ENCODE data around the gene CYP27A1. TPM values are rescaled to one million over a fixed set of nuclear protein-coding genes. Genes with fewer than 3 reads are reported as not detected.

CYP27A1 gene
- total RNA-seq, 1 experiment from 2014 or later, result 1.2 TPM

- Histone ChIP-seq H3K27ac (ENCODE audit: low read depth, low read length, poor library complexity, severe bottlenecking) (no peak overlapping the region), H3K27me3 (replicated peaks; ENCODE audit: insufficient read depth, low read depth, low read length, poor library complexity) (peaks cover 23% of the 10 kb centered on the region), H3K4me3 (ENCODE audit: low read depth, low read length, poor library complexity, severe bottlenecking) (no peak overlapping the region), H3K36me3 (ENCODE audit: insufficient read depth, low read length, poor library complexity, severe bottlenecking) (no peaks in the 10 kb centered on the region), H3K4me1 (ENCODE audit: insufficient read depth, low read length, poor library complexity, severe bottlenecking) (peaks cover 9% of the 10 kb centered on the region), H3K9me3 (ENCODE audit: low read depth, low read length, poor library complexity, severe bottlenecking) (no peaks in the 10 kb centered on the region)
- intact Hi-C loops (cut with micrococcal nuclease; ENCODE audit: unreplicated experiment), result loop anchor here (10.0 kb wide), 2 partner anchors 299 to 439 kb away; no protein-coding TSS in a partner anchor
- POLR2A ChIA-PET (ENCODE audit: low non-redundant PET), result no interaction called here
- BruUV-seq (replicated peaks), result no TSS peak
- CTCF ChIA-PET, result no interaction called here
- DNase-seq (ENCODE audit: low spot score), result no peak
- TF ChIP-seq CTCF (conservative IDR thresholded peaks at IDR 0.05; ENCODE audit: low read depth, low read length), result no peak
- TF ChIP-seq EZH2 (IDR thresholded peaks at IDR 0.05; ENCODE audit: borderline replicate concordance, low read depth, low read length, poor library complexity, severe bottlenecking), result no peak
Observed at GRCh38 chr2:218855305-218856166, 73.6 kb downstream of the CYP27A1 start.

GRCh38 chr2:218856167-218856895 is 74.4 kb downstream of the CYP27A1 start:
- Histone ChIP-seq H3K27me3 (replicated peaks; ENCODE audit: insufficient read depth, low read depth, low read length, poor library complexity) (peaks cover 23% of the 10 kb centered on the region), H3K27ac (ENCODE audit: low read depth, low read length, poor library complexity, severe bottlenecking) (no peak overlapping the region)
- CTCF ChIA-PET, result no interaction called here

GRCh38 chr2:218856896-218857243 is 74.9 kb downstream of the CYP27A1 start:
- DNase-seq (ENCODE audit: low spot score), result no peak
- no TSS peak for BruUV-seq (replicated peaks)
- H3K36me3 ChIP-seq (ENCODE audit: insufficient read depth, low read length, poor library complexity, severe bottlenecking), result no peaks in the 10 kb centered on the region
- H3K4me1 ChIP-seq (ENCODE audit: insufficient read depth, low read length, poor library complexity, severe bottlenecking), result peaks cover 12% of the 10 kb centered on the region
- H3K27ac ChIP-seq (ENCODE audit: low read depth, low read length, poor library complexity, severe bottlenecking), result no peak overlapping the region
- TF ChIP-seq EZH2 (IDR thresholded peaks at IDR 0.05; ENCODE audit: borderline replicate concordance, low read depth, low read length, poor library complexity, severe bottlenecking) (no peak), CTCF (conservative IDR thresholded peaks at IDR 0.05; ENCODE audit: low read depth, low read length) (no peak)
- CTCF ChIA-PET, result no interaction called here
- POLR2A ChIA-PET (ENCODE audit: low non-redundant PET), result no interaction called here
- H3K9me3 ChIP-seq (ENCODE audit: low read depth, low read length, poor library complexity, severe bottlenecking), result no peaks in the 10 kb centered on the region
- peaks cover 23% of the 10 kb centered on the region for H3K27me3 ChIP-seq (replicated peaks; ENCODE audit: insufficient read depth, low read depth, low read length, poor library complexity)
- H3K4me3 ChIP-seq (ENCODE audit: low read depth, low read length, poor library complexity, severe bottlenecking), result no peak overlapping the region
- intact Hi-C loops (cut with micrococcal nuclease; ENCODE audit: unreplicated experiment), result loop anchor here (10.0 kb wide), 2 partner anchors 298 to 438 kb away; no protein-coding TSS in a partner anchor

More at GRCh38 chr2:218856167-218856895, 74.4 kb downstream of the CYP27A1 start:
- DNase-seq (ENCODE audit: low spot score), result no peak
- no peaks in the 10 kb centered on the region for H3K9me3 ChIP-seq (ENCODE audit: low read depth, low read length, poor library complexity, severe bottlenecking)
- POLR2A ChIA-PET (ENCODE audit: low non-redundant PET), result no interaction called here
- intact Hi-C loops (cut with micrococcal nuclease; ENCODE audit: unreplicated experiment), result loop anchor here (10.0 kb wide), 2 partner anchors 298 to 438 kb away; no protein-coding TSS in a partner anchor
- peaks cover 12% of the 10 kb centered on the region for H3K4me1 ChIP-seq (ENCODE audit: insufficient read depth, low read length, poor library complexity, severe bottlenecking)
- H3K36me3 ChIP-seq (ENCODE audit: insufficient read depth, low read length, poor library complexity, severe bottlenecking), result no peaks in the 10 kb centered on the region
- TF ChIP-seq EZH2 (IDR thresholded peaks at IDR 0.05; ENCODE audit: borderline replicate concordance, low read depth, low read length, poor library complexity, severe bottlenecking), result no peak
- no peak for TF ChIP-seq CTCF (conservative IDR thresholded peaks at IDR 0.05; ENCODE audit: low read depth, low read length)
- no peak overlapping the region for H3K4me3 ChIP-seq (ENCODE audit: low read depth, low read length, poor library complexity, severe bottlenecking)
- no TSS peak for BruUV-seq (replicated peaks)

Data from A673 (cell line).